ENCODE measurements around the gene WNT10A. TPM values are rescaled to one million over a fixed set of nuclear protein-coding genes. Genes with fewer than 3 reads are reported as not detected.

WNT10A gene
- polyA plus RNA-seq, 5 donors = 0.15 to 0.36 (median 0.25) TPM; not detected in 1

GRCh38 chr2:218877331-218877730 is 3.3 kb upstream of the WNT10A start:
- no peak for DNase-seq

GRCh38 chr2:218877891-218878290 is 2.8 kb upstream of the WNT10A start:
- no peak for DNase-seq

GRCh38 chr2:218878486-218878885 is 2.2 kb upstream of the WNT10A start:
- no peak for DNase-seq

- no peak for DNase-seq
These were observed 1.5 kb upstream of the WNT10A start for GRCh38 chr2:218878926-218879761.

GRCh38 chr2:218879776-218880101 is 913 bp upstream of the WNT10A start:
- DNase-seq = no peak

- no peak for DNase-seq
These were observed 375 bp downstream of the WNT10A start for GRCh38 chr2:218880859-218881594.

GRCh38 chr2:218881744-218882460 is 1.2 kb downstream of the WNT10A start:
- no peak for DNase-seq

- no peak for DNase-seq
These were observed 1.8 kb downstream of the WNT10A start for GRCh38 chr2:218882461-218882816.

GRCh38 chr2:218882866-218883366 is 2.3 kb downstream of the WNT10A start:
- DNase-seq = no peak

GRCh38 chr2:218883491-218884490 is 3.1 kb downstream of the WNT10A start:
- no peak for DNase-seq

- no peak for DNase-seq
These were observed 3.9 kb downstream of the WNT10A start for GRCh38 chr2:218884519-218884918.

GRCh38 chr2:218885981-218886947 is 5.6 kb downstream of the WNT10A start:
- DNase-seq = peak; percentile 45 to 52

GRCh38 chr2:218887079-218887478 is 6.4 kb downstream of the WNT10A start:
- no peak for DNase-seq

GRCh38 chr2:218888341-218888740 is 7.7 kb downstream of the WNT10A start:
- no peak for DNase-seq

GRCh38 chr2:218889937-218890336 is 9.3 kb downstream of the WNT10A start:
- no peak for DNase-seq

- no peak for DNase-seq
These were observed 9.7 kb downstream of the WNT10A start for GRCh38 chr2:218890369-218890768.

- no peak for DNase-seq
These were observed 10.9 kb downstream of the WNT10A start for GRCh38 chr2:218891275-218892135.

GRCh38 chr2:218892693-218893348 is 12.2 kb downstream of the WNT10A start:
- peak; percentile 51 to 52 for DNase-seq

Measured in right lung (tissue), 5 donors.